HepG2 (cell line): ENCODE results near the gene ETV6. TPM values are rescaled to one million over a fixed set of nuclear protein-coding genes. Genes with fewer than 3 reads are reported as not detected.

Experiments used
- ATAC-seq: fragments of 200-7000 bp; cut with Tn5 transposase; 3 replicates; pipeline ENCODE4 v1.9.1; 2020; ENCODE audit warnings: mild to moderate bottlenecking, moderate library complexity
- BruUV-seq: library from RNA; stranded (reverse); fragments of 400-500 nt; replicated peaks from 2 replicates; lab custom pipeline; 2021; lab: Mats Ljungman, UMichigan
- CTCF ChIA-PET: fragments of 300-600 bp; formaldehyde crosslinking; extraction: SDS; loops from one replicate; lab custom pipeline; 2021; ENCODE audit warnings: low total read pairs, inconsistent platforms, low intra/inter-chr PET ratio; lab: Yijun Ruan, JAX
- POLR2A ChIA-PET: fragments of 350-600 bp; sonication (Branson Sonifier 250); formaldehyde crosslinking; loops from one replicate; lab custom pipeline; 2020; ENCODE audit warnings: antibody characterized with exemption, inconsistent platforms; lab: Yijun Ruan, JAX
- DNase-seq: peaks from one replicate; pipeline ENCODE4 v3.0.0-alpha.2; 2015; ENCODE audit warnings: low spot score
- FAIRE-seq: peaks from 3 replicates; lab custom pipeline; 2011; peaks lifted over from hg19 to GRCh38; lab: Jason Lieb, UNC
- H2AFZ ChIP-seq: one replicate; pipeline ENCODE4 v1.6.1; 2011; ENCODE audit warnings: low read length, inconsistent platforms
- H3K27ac ChIP-seq: fragments of 300-600 bp; 3 replicates; pipeline ENCODE4 v1.8.0; 2011; ENCODE audit warnings: mixed run types, mild to moderate bottlenecking, mixed read lengths, low read length, inconsistent platforms; ENCODE audit not compliant: insufficient read depth; ENCODE audit errors: extremely low read length
- H3K27me3 ChIP-seq, 2 experiments: fragments of 200-600 bp in 1 of 2; 2 replicates in 1 of 2; 3 replicates in 1 of 2; pipeline versions ENCODE4 v1.6.0 to v1.8.0; 2011; ENCODE audit warnings: low read length in 2 of 2, mild to moderate bottlenecking in 2 of 2, moderate library complexity in 2 of 2, inconsistent platforms in 1 of 2; ENCODE audit not compliant: insufficient read depth in 2 of 2, control insufficient read depth in 1 of 2
- H3K36me3 ChIP-seq, 2 experiments: fragments of 200-600 bp in 1 of 2; replicated peaks in 1 of 2; 2 replicates in 1 of 2; 3 replicates in 1 of 2; pipeline versions ENCODE4 v1.5.1 to v1.8.0; 2011; ENCODE audit warnings: low read length in 2 of 2, inconsistent platforms in 1 of 2; ENCODE audit not compliant: insufficient read depth in 2 of 2, control insufficient read depth in 1 of 2
- H3K4me1 ChIP-seq: 2 replicates; pipeline ENCODE4 v1.5.1; 2012; ENCODE audit warnings: low read length, inconsistent platforms; ENCODE audit not compliant: insufficient read depth
- H3K4me2 ChIP-seq: 2 replicates; pipeline ENCODE4 v1.6.0; 2011; ENCODE audit warnings: low read depth, low read length, inconsistent platforms
- H3K4me3 ChIP-seq, 3 experiments: fragments of 200-600 bp in 1 of 3; sonication (generic), shearing (Covaris generic) in 1 of 3; replicated peaks in 1 of 3; 2 replicates each; pipeline ENCODE4 v1.5.1; 2011 to 2016; ENCODE audit warnings: low read length in 3 of 3, inconsistent platforms in 2 of 3, low read depth in 2 of 3, mild to moderate bottlenecking in 2 of 3, control low read depth in 1 of 3, mixed read lengths in 1 of 3; ENCODE audit not compliant: insufficient read depth in 1 of 3
- H3K79me2 ChIP-seq: one replicate; pipeline ENCODE4 v1.6.1; 2011; ENCODE audit warnings: low read length, inconsistent platforms; ENCODE audit not compliant: insufficient read depth
- H3K9ac ChIP-seq: 2 replicates; pipeline ENCODE4 v1.6.0; 2011; ENCODE audit warnings: mild to moderate bottlenecking, low read depth, low read length, inconsistent platforms; ENCODE audit not compliant: insufficient read depth
- H3K9me3 ChIP-seq: 2 replicates; pipeline ENCODE4 v1.5.1; 2012; ENCODE audit warnings: mild to moderate bottlenecking, low read length
- H4K20me1 ChIP-seq: 2 replicates; pipeline ENCODE4 v1.6.0; 2011; ENCODE audit warnings: inconsistent platforms, mild to moderate bottlenecking, low read length, moderate library complexity; ENCODE audit not compliant: insufficient read depth
- MIXL1 ChIP-seq: IDR thresholded peaks from 2 replicates; pipeline ENCODE4 v1.6.1; 2016
- ZNF337 ChIP-seq: sonication (generic); formaldehyde crosslinking; IDR thresholded peaks from 2 replicates; pipeline ENCODE4 v1.5.1; 2020; ENCODE audit warnings: missing genetic modification reagents, low read depth, mild to moderate bottlenecking, borderline replicate concordance
- WGBS: methylation state at CpG from one replicate; pipeline ENCODE4 v1.1.6; 2017; ENCODE audit warnings: low lambda C conversion rate; 5-methylcytosine and 5-hydroxymethylcytosine counted together
- in situ Hi-C: cut with HindIII; loops from 2 replicates; pipeline ENCODE4 v1.10.0; 2017; ENCODE audit warnings: low pct_unique_long_range_greater_than_20kb; ENCODE audit not compliant: extremely low pct_ligation_motif_present
- intact Hi-C: fragments of 100-400 bp; cut with micrococcal nuclease; formaldehyde crosslinking; loops from one replicate; pipeline ENCODE4 v1.10.0; 2022; ENCODE audit not compliant: unreplicated experiment
- polyA plus RNA-seq, 8 experiments: library from polyadenylated mRNA; depleted of rRNA in 3 of 8; stranded (reverse) in 7 of 8; unstranded in 1 of 8; fragments of >200 nt; fragmentation: Illumina TruSeq in 4 of 8; extraction: Trizol in 4 of 8; gene quantifications; 2 replicates each; pipeline versions ENCODE4 v1.2.1 to v1.2.3, GENCODE V29; 2011 to 2016; ENCODE audit warnings: low read depth in 4 of 8, missing spikeins in 1 of 8, mixed read lengths in 1 of 8; ENCODE audit not compliant: insufficient read depth in 1 of 8
- total RNA-seq, 5 experiments: library from RNA; depleted of rRNA; stranded (reverse); fragments of >200 nt; fragmentation: Illumina TruSeq; extraction: Trizol; gene quantifications; 2 replicates each; pipeline ENCODE4 v1.2.3, GENCODE V29; 2016; ENCODE audit warnings: low read depth in 1 of 5
- TF ChIP-seq, protein P1 (sequence below): sonication (generic); formaldehyde crosslinking; conservative IDR thresholded peaks from 2 replicates; pipeline ENCODE4 v1.4.0; 2020; ENCODE audit warnings: missing genetic modification reagents
- TF ChIP-seq, protein P2 (sequence below): sonication (generic); formaldehyde crosslinking; IDR thresholded peaks from 2 replicates; pipeline ENCODE4 v1.5.0; 2020; ENCODE audit warnings: missing genetic modification reagents

Gene ETV6
- total and polyA plus RNA-seq, 2 of the 13 experiments (the other 11 are each of a cell fraction or from before 2014, with no cell fraction given) = 2.2 to 3.0 TPM

DNA sequence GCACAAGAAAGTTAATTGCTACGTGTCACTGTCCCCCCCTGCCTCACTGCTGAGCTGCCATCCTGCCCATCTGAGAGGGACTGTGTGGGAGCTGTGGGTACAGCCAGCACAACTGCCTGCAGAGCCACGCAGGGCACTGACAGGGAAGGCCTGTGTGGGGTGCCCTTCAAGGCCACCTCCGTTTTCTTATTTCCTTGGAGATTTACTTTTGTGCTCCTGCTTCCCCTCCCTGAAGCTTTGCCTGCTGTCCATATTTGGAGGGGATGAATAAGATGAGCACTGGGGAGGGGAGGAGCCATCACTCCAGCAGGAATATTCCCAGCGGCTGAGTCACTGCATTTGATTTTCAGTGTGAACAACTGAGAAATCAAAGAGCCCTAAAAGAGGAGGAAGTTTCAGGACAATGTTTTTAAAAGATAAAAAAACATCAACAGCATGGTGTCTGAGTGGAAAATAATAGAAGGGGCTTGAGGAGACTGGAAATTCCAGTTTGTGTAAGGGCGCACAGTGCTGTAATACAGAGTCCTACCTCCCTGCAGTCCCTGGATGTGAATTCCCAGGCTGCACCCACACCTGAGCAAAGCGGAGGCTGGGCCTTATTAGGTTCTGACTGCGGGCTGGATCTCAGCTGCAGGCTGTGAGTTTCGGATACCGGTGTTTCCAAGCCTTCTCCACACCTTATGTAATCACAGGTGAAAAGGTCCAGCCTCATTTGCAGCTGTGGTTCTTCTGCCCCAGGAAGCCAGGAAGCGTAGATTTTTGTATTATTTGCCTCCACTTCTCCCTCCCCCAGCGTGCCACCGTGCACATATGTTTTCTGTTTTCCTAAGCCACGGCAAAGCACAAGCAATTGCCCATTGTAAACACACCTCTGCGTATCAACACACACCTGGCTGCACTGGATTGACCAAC, 228.7 kb downstream of the ETV6 start:
- H3K4me2 ChIP-seq = no peak overlapping the region
- no TSS peak for BruUV-seq
- intact Hi-C loops = no loop called here
- CTCF ChIA-PET = no interaction called here
- H3K36me3 ChIP-seq = no peaks in the 10 kb centered on the region
- no peak overlapping the region for H3K27ac ChIP-seq
- H2AFZ ChIP-seq = no peak overlapping the region
- TF ChIP-seq MIXL1 (CRISPR knock-in tag) = no peak
- TF ChIP-seq ZNF337 (CRISPR knock-in tag) = no peak
- TF ChIP-seq, protein P1, sequence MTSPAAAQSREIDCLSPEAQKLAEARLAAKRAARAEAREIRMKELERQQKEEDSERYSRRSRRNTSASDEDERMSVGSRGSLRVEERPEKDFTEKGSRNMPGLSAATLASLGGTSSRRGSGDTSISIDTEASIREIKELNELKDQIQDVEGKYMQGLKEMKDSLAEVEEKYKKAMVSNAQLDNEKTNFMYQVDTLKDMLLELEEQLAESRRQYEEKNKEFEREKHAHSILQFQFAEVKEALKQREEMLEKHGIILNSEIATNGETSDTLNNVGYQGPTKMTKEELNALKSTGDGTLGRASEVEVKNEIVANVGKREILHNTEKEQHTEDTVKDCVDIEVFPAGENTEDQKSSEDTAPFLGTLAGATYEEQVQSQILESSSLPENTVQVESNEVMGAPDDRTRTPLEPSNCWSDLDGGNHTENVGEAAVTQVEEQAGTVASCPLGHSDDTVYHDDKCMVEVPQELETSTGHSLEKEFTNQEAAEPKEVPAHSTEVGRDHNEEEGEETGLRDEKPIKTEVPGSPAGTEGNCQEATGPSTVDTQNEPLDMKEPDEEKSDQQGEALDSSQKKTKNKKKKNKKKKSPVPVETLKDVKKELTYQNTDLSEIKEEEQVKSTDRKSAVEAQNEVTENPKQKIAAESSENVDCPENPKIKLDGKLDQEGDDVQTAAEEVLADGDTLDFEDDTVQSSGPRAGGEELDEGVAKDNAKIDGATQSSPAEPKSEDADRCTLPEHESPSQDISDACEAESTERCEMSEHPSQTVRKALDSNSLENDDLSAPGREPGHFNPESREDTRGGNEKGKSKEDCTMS = no peak
- TF ChIP-seq, protein P2, sequence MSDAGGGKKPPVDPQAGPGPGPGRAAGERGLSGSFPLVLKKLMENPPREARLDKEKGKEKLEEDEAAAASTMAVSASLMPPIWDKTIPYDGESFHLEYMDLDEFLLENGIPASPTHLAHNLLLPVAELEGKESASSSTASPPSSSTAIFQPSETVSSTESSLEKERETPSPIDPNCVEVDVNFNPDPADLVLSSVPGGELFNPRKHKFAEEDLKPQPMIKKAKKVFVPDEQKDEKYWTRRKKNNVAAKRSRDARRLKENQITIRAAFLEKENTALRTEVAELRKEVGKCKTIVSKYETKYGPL = no peak
- TF ChIP-seq, all 625 proteins: peak for 0
- POLR2A ChIA-PET = no interaction called here
- peaks cover 36% of the 10 kb centered on the region for H3K4me1 ChIP-seq
- DNase-seq = no peak
- H3K27me3 ChIP-seq = no peaks in the 10 kb centered on the region
- no peak for FAIRE-seq
- H3K4me3 ChIP-seq = no peak overlapping the region
- in situ Hi-C loops = no loop called here
- H3K9me3 ChIP-seq = no peaks in the 10 kb centered on the region
- ATAC-seq = no peak; the same call in 2 of the 3 replicates
- no peaks in the 10 kb centered on the region for H4K20me1 ChIP-seq
- H3K79me2 ChIP-seq = no peaks in the 10 kb centered on the region
- H3K9ac ChIP-seq = no peak overlapping the region
- 73% methylated on average over 11 of the region's 14 CpGs for WGBS
